BE2C (cell line): ENCODE measurements around the gene C16orf87.
A peak's percentile ranks its signal among the peaks of the same experiment; 100 is the strongest.

Source experiments
- DNase-seq: peaks from one replicate; pipeline ENCODE4 v3.0.0-alpha.2; 2020
- H3K27me3 ChIP-seq: fragments of 250-450 bp; sonication (Bioruptor Pico); 2 replicates; pipeline ENCODE4 v1.5.1; 2020; ENCODE audit warnings: mild to moderate bottlenecking
- H3K36me3 ChIP-seq: fragments of 250-450 bp; sonication (Bioruptor Pico); 2 replicates; pipeline ENCODE4 v1.5.1; 2020; ENCODE audit warnings: mild to moderate bottlenecking
- H3K4me1 ChIP-seq: fragments of 250-450 bp; sonication (Bioruptor Pico); 2 replicates; pipeline ENCODE4 v1.5.1; 2020
- H3K4me3 ChIP-seq: 2 replicates; pipeline ENCODE4 v1.5.1; 2011; ENCODE audit warnings: low read depth, low read length
- H3K9me3 ChIP-seq: fragments of 250-450 bp; sonication (Bioruptor Pico); 2 replicates; pipeline ENCODE4 v1.5.1; 2020
- TF ChIP-seq, protein P1 (sequence below): IDR thresholded peaks from 2 replicates; pipeline ENCODE4 v1.5.1; 2012; ENCODE audit warnings: mild to moderate bottlenecking, low read depth, low read length

The C16orf87 gene

DNA sequence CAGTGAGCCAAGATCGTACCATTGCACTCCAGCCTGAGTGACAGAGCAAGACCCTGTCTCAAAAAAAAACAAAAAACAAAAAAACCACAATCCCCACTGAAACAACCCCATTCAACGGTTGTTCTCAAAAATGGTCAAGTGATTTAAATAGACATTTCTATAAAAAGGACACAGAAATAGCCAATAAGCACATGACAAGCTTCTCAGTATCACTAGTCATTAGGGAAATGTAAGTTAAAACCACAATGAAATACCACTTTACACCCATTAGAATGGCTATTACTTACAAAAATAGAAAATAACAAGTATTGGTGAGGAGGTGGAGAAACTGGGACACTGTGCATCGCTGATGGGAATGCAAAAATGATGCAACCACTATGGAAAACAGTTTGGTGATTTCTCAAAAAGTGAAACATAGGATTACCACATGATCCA lies 56.2 kb downstream of the C16orf87 start:
- Histone ChIP-seq H3K4me3 (no peak overlapping the region), H3K4me1 (no peaks in the 10 kb centered on the region), H3K36me3 (no peaks in the 10 kb centered on the region), H3K9me3 (no peaks in the 10 kb centered on the region), H3K27me3 (no peaks in the 10 kb centered on the region; the same call in 1 of the 2 replicates)
- TF ChIP-seq, protein P1, sequence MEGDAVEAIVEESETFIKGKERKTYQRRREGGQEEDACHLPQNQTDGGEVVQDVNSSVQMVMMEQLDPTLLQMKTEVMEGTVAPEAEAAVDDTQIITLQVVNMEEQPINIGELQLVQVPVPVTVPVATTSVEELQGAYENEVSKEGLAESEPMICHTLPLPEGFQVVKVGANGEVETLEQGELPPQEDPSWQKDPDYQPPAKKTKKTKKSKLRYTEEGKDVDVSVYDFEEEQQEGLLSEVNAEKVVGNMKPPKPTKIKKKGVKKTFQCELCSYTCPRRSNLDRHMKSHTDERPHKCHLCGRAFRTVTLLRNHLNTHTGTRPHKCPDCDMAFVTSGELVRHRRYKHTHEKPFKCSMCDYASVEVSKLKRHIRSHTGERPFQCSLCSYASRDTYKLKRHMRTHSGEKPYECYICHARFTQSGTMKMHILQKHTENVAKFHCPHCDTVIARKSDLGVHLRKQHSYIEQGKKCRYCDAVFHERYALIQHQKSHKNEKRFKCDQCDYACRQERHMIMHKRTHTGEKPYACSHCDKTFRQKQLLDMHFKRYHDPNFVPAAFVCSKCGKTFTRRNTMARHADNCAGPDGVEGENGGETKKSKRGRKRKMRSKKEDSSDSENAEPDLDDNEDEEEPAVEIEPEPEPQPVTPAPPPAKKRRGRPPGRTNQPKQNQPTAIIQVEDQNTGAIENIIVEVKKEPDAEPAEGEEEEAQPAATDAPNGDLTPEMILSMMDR = no peak
- DNase-seq = no peak

DNA sequence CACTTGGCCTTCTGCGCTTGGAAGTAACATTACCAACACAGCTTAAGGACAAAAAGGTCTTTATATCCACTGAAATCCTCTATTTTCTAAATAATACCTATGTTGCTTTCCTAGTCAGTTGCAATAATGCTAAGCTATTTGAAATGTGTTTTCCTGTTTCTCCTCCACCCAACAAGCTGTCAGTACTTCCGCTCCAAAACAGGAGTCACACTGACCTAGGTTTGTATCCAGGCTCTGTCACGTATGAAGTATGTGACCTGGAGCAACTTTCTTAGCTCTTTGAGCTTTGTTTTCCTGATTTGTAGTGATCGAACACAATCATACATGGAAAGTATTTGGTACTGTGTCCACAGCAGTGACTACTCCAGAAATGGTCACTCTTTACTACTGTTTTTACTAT lies 58.5 kb downstream of the C16orf87 start:
- no peaks in the 10 kb centered on the region; the same call in 1 of the 2 replicates for H3K27me3 ChIP-seq
- TF ChIP-seq, protein P1 = no peak
- no peaks in the 10 kb centered on the region for H3K36me3 ChIP-seq
- H3K9me3 ChIP-seq = no peaks in the 10 kb centered on the region
- H3K4me3 ChIP-seq = no peak overlapping the region
- DNase-seq = no peak
- no peaks in the 10 kb centered on the region for H3K4me1 ChIP-seq

DNA sequence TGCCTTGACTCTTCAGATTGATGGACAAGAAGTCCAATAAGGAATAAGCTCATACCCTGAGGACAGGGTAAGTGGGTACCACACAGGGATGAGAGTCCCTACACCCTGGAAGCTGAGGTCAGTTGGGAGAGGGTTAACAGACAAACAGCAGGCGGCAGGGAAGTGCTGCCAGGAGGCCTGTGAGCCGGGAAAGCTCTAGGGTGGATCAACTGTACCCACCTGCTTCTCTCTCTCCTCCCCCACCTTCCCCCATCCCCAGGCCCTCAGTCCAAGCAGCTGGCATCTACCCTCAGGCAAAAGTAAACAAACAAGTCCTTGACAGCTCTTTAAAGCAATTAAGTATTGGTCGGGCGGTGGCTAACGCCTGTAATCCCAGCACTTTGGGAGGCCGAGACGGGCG lies 62.2 kb downstream of the C16orf87 start:
- no peaks in the 10 kb centered on the region for H3K4me1 ChIP-seq
- H3K4me3 ChIP-seq = no peak overlapping the region
- H3K27me3 ChIP-seq = no peaks in the 10 kb centered on the region; the same call in 1 of the 2 replicates
- TF ChIP-seq, protein P1 = no peak
- H3K36me3 ChIP-seq = no peaks in the 10 kb centered on the region
- no peak for DNase-seq
- H3K9me3 ChIP-seq = no peaks in the 10 kb centered on the region

DNA sequence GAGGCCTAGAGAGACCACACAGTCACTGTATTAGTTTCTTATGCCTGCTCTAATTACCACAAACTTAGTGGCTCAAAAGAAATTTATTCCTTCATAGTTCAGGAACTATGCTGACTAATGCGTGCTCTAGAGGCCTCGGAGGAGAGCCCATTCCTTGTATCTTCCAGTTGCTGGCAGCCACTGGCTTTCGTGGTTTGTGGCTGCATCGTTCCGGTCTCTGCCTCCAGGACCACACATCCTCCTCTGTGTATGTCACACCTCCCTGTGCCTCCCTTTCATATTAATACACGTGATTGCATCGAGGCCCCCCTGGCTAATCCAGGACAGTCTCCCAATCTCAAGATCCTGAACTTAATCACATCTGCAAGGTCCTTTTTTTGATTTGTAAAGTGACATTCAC lies 65.9 kb downstream of the C16orf87 start:
- Histone ChIP-seq H3K9me3 (no peaks in the 10 kb centered on the region), H3K36me3 (no peaks in the 10 kb centered on the region), H3K4me1 (no peaks in the 10 kb centered on the region), H3K4me3 (no peak overlapping the region), H3K27me3 (peaks cover 6% of the 10 kb centered on the region)
- DNase-seq = no peak
- TF ChIP-seq, protein P1 = no peak

DNA sequence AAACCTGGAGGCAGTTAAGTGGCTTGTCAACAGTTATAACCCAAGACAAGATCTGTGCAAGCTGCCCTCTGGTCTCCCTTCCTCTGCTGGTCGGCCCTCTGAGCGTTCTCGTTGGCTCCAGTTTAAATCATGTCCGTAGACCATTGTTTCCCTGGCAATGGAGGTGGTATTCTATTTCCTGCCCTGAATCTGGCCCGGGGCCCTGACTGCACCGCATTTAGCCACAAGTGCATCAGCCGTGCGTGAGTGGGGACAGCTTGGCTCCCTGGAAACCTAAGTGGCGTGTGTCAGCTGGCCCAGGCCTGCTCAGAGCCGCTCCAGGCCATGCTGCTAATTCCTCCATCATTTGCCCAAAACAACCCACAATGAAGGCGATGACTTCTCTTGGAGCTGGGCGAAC lies 67.8 kb downstream of the C16orf87 start:
- peaks cover 23% of the 10 kb centered on the region for H3K27me3 ChIP-seq
- no peak overlapping the region for H3K4me3 ChIP-seq
- no peaks in the 10 kb centered on the region for H3K4me1 ChIP-seq
- peak; percentile 31 for DNase-seq
- H3K9me3 ChIP-seq = no peaks in the 10 kb centered on the region
- no peaks in the 10 kb centered on the region for H3K36me3 ChIP-seq
- TF ChIP-seq, protein P1 = no peak

DNA sequence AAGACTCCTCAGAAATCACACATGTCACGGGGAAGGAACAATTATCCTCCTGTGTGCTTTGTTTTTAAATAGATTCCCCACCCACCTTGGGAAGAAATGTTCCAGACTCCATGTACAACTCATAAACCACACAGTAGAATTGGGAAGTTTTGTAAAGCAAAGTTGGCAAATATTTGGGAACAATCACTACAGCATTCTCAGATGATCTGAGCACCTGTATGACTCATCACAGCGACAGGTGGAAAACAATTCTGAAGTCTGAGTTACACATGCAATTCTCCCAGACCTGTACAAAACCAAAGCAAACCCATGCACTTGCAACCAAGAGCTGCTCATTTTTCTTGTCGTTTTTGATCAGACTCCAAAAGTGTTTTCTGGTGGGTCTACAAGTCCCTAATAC lies 68.4 kb downstream of the C16orf87 start:
- H3K27me3 ChIP-seq = peaks cover 23% of the 10 kb centered on the region
- TF ChIP-seq, protein P1 = no peak
- H3K9me3 ChIP-seq = no peaks in the 10 kb centered on the region
- H3K4me3 ChIP-seq = no peak overlapping the region
- H3K4me1 ChIP-seq = no peaks in the 10 kb centered on the region
- DNase-seq = no peak
- H3K36me3 ChIP-seq = no peaks in the 10 kb centered on the region
